HG03565 (cell line): ENCODE results near the gene FGF12.
A peak's percentile ranks its signal among the peaks of the same experiment; 100 is the strongest.

Source experiments
- ATAC-seq: cut with Tn5 transposase; IDR thresholded peaks from one replicate; pipeline ENCODE4 v1.9.1; 2021; ENCODE audit warnings: mild to moderate bottlenecking, moderate library complexity; ENCODE audit not compliant: unreplicated experiment

The FGF12 gene

DNA sequence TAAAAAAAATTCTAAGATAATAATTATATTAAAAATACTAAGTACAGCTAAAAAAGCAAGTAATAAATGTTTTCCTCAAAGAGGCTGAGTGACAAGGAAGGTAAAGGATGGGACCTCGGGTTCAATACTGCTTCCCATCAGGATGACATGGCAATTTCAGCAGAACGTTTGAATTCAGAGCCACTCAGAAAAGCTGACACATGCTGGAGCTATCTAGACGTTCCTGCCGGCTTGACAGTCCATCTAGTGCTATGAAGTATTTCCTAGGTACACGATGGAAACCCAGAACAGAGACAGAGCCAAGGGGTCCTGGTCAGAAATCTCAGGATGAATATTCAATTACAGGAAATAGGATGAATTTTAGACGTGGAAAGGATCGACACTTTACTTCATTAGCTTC lies 361.8 kb downstream of the FGF12 start:
- no peak for ATAC-seq

DNA sequence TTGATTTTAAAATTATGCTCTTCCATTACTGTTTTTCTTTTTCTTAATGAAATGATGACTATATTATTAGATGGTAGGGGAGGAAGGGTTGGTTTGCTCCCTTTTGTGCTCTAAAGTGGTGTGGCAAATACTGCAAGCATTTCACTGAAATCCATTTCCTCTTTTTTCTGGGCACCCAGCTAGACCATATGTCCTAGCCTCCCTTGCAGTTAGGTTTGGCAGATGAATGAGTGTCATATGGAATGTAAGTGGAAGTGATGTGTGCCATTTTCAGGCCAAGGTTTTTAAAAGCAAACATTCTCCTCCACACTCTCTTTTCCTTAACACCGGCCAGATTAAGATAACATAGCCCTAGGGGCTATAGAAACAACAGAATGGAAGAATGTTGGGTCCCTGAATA lies 363.0 kb downstream of the FGF12 start:
- ATAC-seq, result no peak

DNA sequence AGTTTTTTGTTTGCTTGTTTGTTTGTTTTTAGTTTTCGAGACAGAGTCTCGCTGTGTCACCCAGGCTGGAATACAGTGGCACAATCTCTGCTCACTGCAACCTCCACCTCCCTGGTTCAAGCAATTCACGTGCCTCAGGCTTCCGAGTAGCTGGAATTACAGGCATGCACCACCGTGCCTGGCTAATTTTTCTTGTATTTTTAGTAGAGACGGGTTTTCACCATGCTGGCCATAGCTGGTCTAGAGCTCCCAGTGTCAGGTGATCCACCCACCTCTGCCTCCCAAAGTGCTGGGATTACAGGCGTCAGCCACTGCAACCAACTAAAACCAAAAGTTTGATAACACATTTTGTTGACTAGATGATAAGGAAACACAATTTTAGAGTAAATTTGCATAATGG lies 372.7 kb downstream of the FGF12 start:
- no peak for ATAC-seq

- no peak for ATAC-seq
These were observed 375.2 kb downstream of the FGF12 start for GRCh38 chr3:192352142-192352541.

DNA sequence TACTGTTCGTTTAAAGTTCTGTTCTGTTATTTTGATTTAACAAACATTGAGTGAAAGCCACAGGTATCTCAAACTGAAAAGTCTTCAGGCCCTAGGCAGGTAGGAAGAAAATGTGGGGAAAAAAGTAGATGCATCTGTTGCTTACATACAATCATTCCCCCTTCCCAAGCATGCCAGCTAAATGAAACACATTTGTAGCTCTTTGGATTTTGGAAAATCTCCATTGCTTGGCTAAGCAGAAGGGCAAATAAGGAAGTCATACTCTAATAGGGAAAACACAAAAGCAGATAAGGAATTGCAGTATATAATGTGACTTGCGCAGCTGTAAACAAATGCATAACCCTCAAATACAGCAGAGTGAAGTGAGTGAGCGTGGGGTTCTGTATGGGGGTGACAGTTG lies 375.9 kb downstream of the FGF12 start:
- no peak for ATAC-seq

DNA sequence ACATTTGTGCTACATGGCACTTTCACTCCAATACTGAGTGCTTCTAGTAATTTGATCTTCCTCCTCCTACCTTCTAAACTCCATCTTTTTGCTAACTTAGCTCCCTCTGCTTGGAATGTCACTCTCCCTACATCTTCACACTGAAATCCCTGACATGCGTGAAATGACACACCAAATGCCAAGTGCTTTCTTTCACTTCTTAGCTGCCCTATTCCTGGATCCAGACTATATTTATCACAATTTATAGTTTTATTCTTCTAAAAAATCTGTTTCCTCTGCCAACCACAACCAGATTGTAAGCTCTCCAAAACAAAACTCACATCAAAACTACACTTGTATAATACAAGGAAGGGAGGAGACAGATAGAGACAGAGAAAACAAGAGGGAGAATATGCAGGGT lies 387.3 kb downstream of the FGF12 start:
- no peak for ATAC-seq

- no peak for ATAC-seq
These were observed 388.1 kb downstream of the FGF12 start for GRCh38 chr3:192339214-192339613.

DNA sequence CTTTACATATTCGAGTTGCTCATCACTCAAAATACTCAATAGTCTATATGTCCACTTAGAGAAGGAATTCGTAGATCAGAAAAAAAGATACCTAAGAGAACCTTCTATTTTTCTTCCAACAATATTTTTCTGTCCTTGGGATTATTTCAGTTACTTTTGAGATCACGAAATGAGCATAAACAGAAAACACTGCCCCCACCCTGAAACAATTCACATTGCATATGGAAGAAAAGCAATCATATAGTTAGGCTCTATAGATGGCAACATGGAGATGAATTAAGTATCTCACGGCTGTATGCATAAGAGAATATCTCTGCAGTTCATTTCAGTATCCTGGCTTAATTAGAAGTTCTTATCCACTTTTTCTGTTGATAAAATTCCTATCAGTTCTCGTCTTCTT lies 391.1 kb downstream of the FGF12 start:
- ATAC-seq, result no peak

- ATAC-seq, result no peak
These were observed 394.7 kb downstream of the FGF12 start for GRCh38 chr3:192332386-192333291.

DNA sequence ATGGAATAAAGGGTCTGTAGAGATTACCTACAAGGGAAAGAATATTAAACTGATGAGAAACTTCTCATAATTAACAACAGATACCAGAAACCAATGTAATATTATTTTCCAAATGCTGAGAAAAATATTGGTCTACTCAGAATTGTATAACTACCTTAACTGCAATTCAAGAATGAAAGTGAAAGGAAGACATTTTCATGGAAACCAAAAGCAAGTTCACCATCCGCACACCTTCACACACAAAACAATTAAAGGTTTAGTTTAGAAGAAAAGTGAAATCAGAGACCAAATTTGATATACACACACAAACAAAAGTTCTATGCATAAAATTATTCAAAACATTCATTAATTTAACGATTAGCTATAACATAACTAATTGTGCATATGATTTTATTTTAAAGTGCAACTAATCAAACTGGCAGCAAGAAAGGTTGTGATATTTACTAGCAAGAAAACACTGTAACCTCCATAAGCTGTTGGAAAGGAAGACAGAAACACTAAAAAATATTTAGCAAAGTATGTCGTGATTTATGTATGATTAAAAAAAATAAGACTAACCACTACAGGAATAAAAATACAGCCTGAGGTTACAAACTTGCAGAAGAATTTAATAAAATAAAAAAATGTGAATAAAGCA lies 395.5 kb downstream of the FGF12 start:
- peak; percentile 64 for ATAC-seq

DNA sequence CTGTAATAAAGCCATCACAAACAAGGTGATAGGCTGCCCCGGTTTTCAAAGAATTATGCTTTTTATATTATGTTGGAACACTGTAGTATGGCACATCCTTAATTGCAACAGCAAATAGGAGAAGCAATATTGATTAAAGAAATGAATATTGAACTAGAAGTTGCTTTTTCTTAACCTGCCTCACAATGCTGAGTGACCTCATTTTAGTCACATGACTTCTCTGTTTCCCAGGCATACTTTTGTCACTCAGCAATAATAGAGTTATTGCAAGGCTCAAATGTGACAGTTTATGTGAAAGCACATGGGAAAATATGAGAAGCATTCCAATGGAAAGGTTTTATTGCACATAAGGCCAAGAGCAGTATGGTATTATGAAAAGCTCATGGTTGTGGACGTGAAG lies 400.7 kb downstream of the FGF12 start:
- ATAC-seq, result no peak

- no peak for ATAC-seq
These were observed 409.8 kb downstream of the FGF12 start for GRCh38 chr3:192317564-192317963.

DNA sequence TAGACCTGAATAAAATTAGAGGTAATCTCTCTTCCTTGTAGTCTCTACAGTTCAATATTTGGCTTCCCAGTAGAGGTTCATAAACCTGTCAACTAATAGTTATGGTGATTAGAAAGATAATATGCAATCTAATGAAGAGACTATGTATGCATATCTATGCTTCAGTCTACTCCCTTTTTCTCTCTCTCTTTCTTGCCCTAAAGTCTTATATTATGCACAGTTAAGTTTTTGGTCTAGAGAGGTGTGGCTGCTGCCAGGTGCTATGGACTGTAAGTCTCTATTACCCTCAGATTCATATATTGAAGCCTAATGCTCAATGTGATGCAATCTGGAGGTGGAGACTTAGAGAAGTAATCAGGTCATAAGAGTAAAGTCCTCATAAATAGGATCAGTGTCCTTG lies 413.7 kb downstream of the FGF12 start:
- ATAC-seq, result no peak

DNA sequence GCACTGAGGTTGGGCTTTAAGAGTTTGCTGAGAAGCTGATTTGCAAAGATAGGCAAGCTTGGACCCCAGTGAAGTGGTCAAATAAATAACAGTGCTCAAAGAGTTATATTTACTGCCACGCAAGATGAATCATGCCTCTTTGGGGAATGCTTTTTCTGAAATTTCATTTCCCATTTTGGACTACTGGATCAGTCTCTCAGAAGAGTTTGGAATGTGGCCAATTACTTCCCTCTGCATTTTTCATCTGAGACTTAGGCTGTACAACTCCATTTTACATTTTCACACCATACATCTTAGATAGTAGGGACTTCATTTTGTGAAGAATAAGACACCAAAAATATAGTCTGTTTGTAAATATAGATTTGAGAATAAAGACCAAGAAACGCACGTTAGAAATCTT lies 419.7 kb downstream of the FGF12 start:
- ATAC-seq, result no peak

DNA sequence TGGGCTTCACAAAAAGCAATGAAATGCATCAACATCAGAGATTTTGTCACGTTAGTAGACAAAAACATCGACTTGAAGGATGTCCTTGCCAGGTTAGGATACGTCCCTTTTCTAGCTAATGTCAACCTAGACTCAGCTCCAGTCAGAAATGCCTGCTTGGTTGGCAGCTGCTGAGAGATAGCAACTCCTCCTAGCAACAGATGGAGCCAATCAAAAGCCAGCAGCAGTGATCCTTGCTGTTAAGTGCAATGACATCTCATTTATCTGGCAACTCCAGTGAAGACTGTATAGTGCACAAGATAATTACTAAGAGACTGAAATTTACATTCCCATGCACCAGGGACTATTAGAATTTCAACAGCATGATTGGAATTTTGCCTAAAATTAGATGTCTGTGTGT lies 424.1 kb downstream of the FGF12 start:
- ATAC-seq, result no peak

DNA sequence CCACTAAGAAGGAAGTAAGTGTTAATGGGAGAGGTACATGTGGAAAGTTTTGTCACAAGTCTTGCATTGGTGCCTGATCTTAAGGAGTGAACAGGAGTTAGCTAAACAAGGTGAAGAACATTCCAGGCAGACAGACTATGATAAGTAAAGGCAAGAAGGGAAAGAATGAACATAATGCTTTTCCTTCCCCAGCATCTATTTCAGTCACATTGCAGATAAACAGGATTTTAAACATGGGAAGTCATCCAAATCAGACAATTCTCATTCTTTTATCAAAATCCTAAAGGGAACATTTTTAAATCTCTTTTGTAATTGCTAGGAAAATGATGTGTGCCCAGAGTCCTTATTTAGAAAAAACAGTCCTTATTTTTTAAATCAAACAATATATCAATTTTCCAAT lies 424.6 kb downstream of the FGF12 start:
- ATAC-seq, result no peak

DNA sequence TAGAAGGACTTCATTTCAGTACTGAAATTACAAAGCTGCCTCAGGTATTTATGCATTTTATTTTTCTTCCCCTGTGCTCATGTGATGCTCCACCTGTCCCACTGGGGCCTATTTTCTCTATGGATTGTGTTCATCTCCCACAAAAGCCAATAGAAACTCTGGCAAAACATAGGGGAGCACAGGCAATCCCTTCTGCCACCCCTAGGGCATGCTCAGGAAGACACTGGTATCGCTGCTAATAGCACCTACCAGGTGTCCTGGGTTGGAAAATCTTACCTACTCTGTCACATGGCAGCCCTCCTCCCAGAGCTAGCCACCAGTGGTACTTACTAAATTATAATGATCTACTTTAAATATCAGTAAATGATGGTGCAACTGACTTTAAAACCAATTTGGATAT lies 427.4 kb downstream of the FGF12 start:
- ATAC-seq, result no peak

DNA sequence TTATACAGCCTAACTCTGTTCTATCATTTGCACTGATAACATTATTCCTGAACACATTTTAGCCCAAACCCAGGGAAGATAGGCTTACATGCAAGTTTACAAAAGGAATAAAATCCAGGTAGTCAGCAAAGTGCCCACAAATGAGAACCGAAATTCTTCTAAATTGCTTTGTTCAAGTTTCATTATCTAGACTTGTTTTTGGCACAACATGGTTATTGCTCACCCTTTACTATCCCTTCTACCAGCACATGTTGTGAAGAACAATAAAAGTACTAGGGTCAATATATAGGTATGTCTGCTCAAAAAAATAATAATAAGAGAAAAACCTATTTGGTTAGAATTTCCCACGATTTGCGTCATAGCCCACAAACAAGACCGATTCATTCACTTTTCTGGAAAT lies 430.5 kb downstream of the FGF12 start:
- no peak for ATAC-seq

GRCh38 chr3:192284443-192285072 lies 442.8 kb downstream of the FGF12 start:
- no peak for ATAC-seq

GRCh38 chr3:192281207-192281880 lies 446.0 kb downstream of the FGF12 start:
- no peak for ATAC-seq

- ATAC-seq, result no peak
These were observed 447.7 kb downstream of the FGF12 start for GRCh38 chr3:192279664-192280063.
